Uterus (tissue), 4 donors: Measurements from ENCODE around the gene TH. TPM values are rescaled to one million over a fixed set of nuclear protein-coding genes. Genes with fewer than 3 reads are reported as not detected.

ENCODE experiments used
- DNase-seq, 2 donors: peaks; one replicate each; pipeline ENCODE4 v3.0.0-alpha.2; 2019 to 2020
- H3K27ac ChIP-seq, 2 donors: fragments of 200-600 bp; sonication (generic); 1 replicate in 1 of 2; 2 replicates in 1 of 2; pipeline ENCODE4 v1.5.1; 2016 to 2018
- H3K27me3 ChIP-seq, 2 donors: fragments of 200-600 bp; sonication (generic); one replicate each; pipeline ENCODE4 v1.5.1; 2018 to 2019; ENCODE audit warnings: control low read depth in 1 of 2
- H3K36me3 ChIP-seq, 2 donors: fragments of 200-600 bp; sonication (generic); one replicate each; pipeline ENCODE4 v1.5.1; 2019; ENCODE audit warnings: control low read depth in 1 of 2
- H3K4me1 ChIP-seq, 2 donors: fragments of 200-600 bp; sonication (generic); one replicate each; pipeline ENCODE4 v1.5.1; 2018 to 2019; ENCODE audit warnings: control low read depth in 1 of 2
- H3K4me3 ChIP-seq, 2 donors: fragments of 200-600 bp; sonication (generic); 1 replicate in 1 of 2; 2 replicates in 1 of 2; pipeline ENCODE4 v1.5.1; 2018 to 2019; ENCODE audit warnings: mild to moderate bottlenecking in 1 of 2
- H3K9me3 ChIP-seq, 2 donors: fragments of 200-600 bp; sonication (generic); one replicate each; pipeline ENCODE4 v1.5.1; 2019; ENCODE audit warnings: control low read depth in 1 of 2
- CTCF ChIP-seq, 4 experiments: fragments of 200-600 bp in 2 of 4; fragments of 450-650 bp in 2 of 4; sonication (generic) in 2 of 4; IDR thresholded peaks; one replicate each; pipeline ENCODE4 v1.5.1; 2016 to 2019; ENCODE audit warnings: antibody characterized with exemption in 4 of 4, mild to moderate bottlenecking in 2 of 4, moderate library complexity in 1 of 4
- POLR2A ChIP-seq, 2 donors: fragments of 450-650 bp; IDR thresholded peaks; one replicate each; pipeline ENCODE4 v1.6.1; 2016; ENCODE audit warnings: antibody characterized with exemption in 2 of 2, mild to moderate bottlenecking in 1 of 2, moderate library complexity in 1 of 2
- intact Hi-C: fragments of 100-400 bp; cut with DNase I; formaldehyde crosslinking; loops from one replicate; pipeline ENCODE4 v1.15.1; 2023; ENCODE audit warnings: low total_unique reads
- total RNA-seq, 4 donors: library from RNA; depleted of rRNA in 3 of 4; stranded (reverse); fragments of >200 nt in 3 of 4; gene quantifications; one replicate each; pipeline versions ENCODE4 v1.1.0 to v1.2.4, GENCODE V29; 2014 to 2023
- donor health status: DM: yes; HTN: yes; CAD: no.

The TH gene
- total RNA-seq, 4 donors from 2014 or later: 0.37 to 1.3 TPM; not detected in 2

- DNase-seq: no peak
- no peaks in the 10 kb centered on the region for H3K9me3 ChIP-seq
- H3K27me3 ChIP-seq: peaks cover 10 to 47% of the 10 kb centered on the region in 2 donors
- no peak overlapping the region for H3K27ac ChIP-seq
- peaks cover 0 to 9% of the 10 kb centered on the region in 2 donors for H3K4me1 ChIP-seq
- H3K4me3 ChIP-seq: no peak overlapping the region
- intact Hi-C loops: no loop called here
- H3K36me3 ChIP-seq: no peaks in the 10 kb centered on the region
- TF ChIP-seq POLR2A (IDR thresholded peaks at IDR 0.05) (no peak), CTCF (IDR thresholded peaks at IDR 0.05) (no peak)
Measured at GRCh38 chr11:2144544-2145248, 26.9 kb downstream of the TH start.

GRCh38 chr11:2143799-2144543 is 27.6 kb downstream of the TH start:
- no peak for DNase-seq
- TF ChIP-seq POLR2A (IDR thresholded peaks at IDR 0.05) (no peak), CTCF (IDR thresholded peaks at IDR 0.05) (no peak)
- H3K27ac ChIP-seq: no peak overlapping the region
- intact Hi-C loops: no loop called here
- peaks cover 11 to 47% of the 10 kb centered on the region in 2 donors for H3K27me3 ChIP-seq
- no peaks in the 10 kb centered on the region for H3K36me3 ChIP-seq
- no peaks in the 10 kb centered on the region for H3K9me3 ChIP-seq
- no peak overlapping the region for H3K4me3 ChIP-seq
- peaks cover 0 to 11% of the 10 kb centered on the region in 2 donors for H3K4me1 ChIP-seq

- Histone ChIP-seq H3K4me3 (no peak overlapping the region), H3K4me1 (peaks cover 0 to 11% of the 10 kb centered on the region in 2 donors), H3K27ac (no peak overlapping the region), H3K27me3 (peaks cover 15 to 47% of the 10 kb centered on the region in 2 donors), H3K9me3 (no peaks in the 10 kb centered on the region), H3K36me3 (no peaks in the 10 kb centered on the region)
- DNase-seq: no peak
- TF ChIP-seq CTCF (IDR thresholded peaks at IDR 0.05) (no peak), POLR2A (IDR thresholded peaks at IDR 0.05) (no peak)
- intact Hi-C loops: no loop called here
Measured at GRCh38 chr11:2143477-2143798, 28.2 kb downstream of the TH start.

GRCh38 chr11:2142762-2143202 is 28.8 kb downstream of the TH start:
- Histone ChIP-seq H3K4me1 (peaks cover 0 to 15% of the 10 kb centered on the region in 2 donors), H3K9me3 (no peaks in the 10 kb centered on the region), H3K27me3 (peaks cover 15 to 48% of the 10 kb centered on the region in 2 donors), H3K4me3 (no peak overlapping the region), H3K27ac (no peak overlapping the region), H3K36me3 (no peaks in the 10 kb centered on the region)
- no peak for TF ChIP-seq POLR2A (IDR thresholded peaks at IDR 0.05)
- no peak for TF ChIP-seq CTCF (IDR thresholded peaks at IDR 0.05)
- no peak for DNase-seq
- intact Hi-C loops: no loop called here

- Histone ChIP-seq H3K36me3 (no peaks in the 10 kb centered on the region), H3K27me3 (peaks cover 15 to 49% of the 10 kb centered on the region in 2 donors), H3K9me3 (no peaks in the 10 kb centered on the region), H3K4me3 (no peak overlapping the region), H3K27ac (no peak overlapping the region), H3K4me1 (peaks cover 0 to 19% of the 10 kb centered on the region in 2 donors)
- DNase-seq: no peak
- intact Hi-C loops: no loop called here
- no peak for TF ChIP-seq POLR2A (IDR thresholded peaks at IDR 0.05)
- no peak for TF ChIP-seq CTCF (IDR thresholded peaks at IDR 0.05)
Measured at GRCh38 chr11:2142300-2142759, 29.3 kb downstream of the TH start.
